SK-N-SH treated with all-trans-retinoic acid at 6 μM for 48 hours (cell line): ENCODE results near the gene PIEZO1.

Experiments
- ATAC-seq: fragments of 200-7000 bp; cut with Tn5 transposase; 3 replicates; pipeline ENCODE4 v1.9.1; 2020; ENCODE audit warnings: mild to moderate bottlenecking, moderate library complexity
- BACH2 ChIP-seq: fragments of 250-450 bp; sonication (Bioruptor Pico); IDR thresholded peaks from 2 replicates; pipeline ENCODE4 v1.9.0; 2021; ENCODE audit warnings: mild to moderate bottlenecking, borderline replicate concordance
- CSDC2 ChIP-seq: fragments of 250-450 bp; sonication (Bioruptor Pico); IDR thresholded peaks from 2 replicates; pipeline ENCODE4 v1.5.0; 2020; ENCODE audit warnings: mild to moderate bottlenecking, moderate library complexity
- ESRRG ChIP-seq: fragments of 250-450 bp; sonication (Bioruptor Pico); IDR thresholded peaks from 2 replicates; pipeline ENCODE4 v1.6.1; 2021; ENCODE audit warnings: mild to moderate bottlenecking
- GLIS3 ChIP-seq: fragments of 250-450 bp; sonication (Bioruptor Pico); IDR thresholded peaks from 2 replicates; pipeline ENCODE4 v1.5.0; 2020; ENCODE audit warnings: mild to moderate bottlenecking, moderate library complexity
- ISL1 ChIP-seq: fragments of 250-450 bp; sonication (Bioruptor Pico); IDR thresholded peaks from 2 replicates; pipeline ENCODE4 v2.1.2; 2022; ENCODE audit warnings: mild to moderate bottlenecking, moderate library complexity
- PPARA ChIP-seq: fragments of 250-450 bp; sonication (Bioruptor Pico); IDR thresholded peaks from 2 replicates; pipeline ENCODE4 v1.5.0; 2020; ENCODE audit warnings: mild to moderate bottlenecking, borderline replicate concordance
- RARB ChIP-seq: fragments of 250-450 bp; sonication (Bioruptor Pico); IDR thresholded peaks from 2 replicates; pipeline ENCODE4 v1.8.0; 2021; ENCODE audit warnings: mild to moderate bottlenecking, moderate library complexity
- SNAI2 ChIP-seq: fragments of 250-450 bp; sonication (Bioruptor Pico); IDR thresholded peaks from 2 replicates; pipeline ENCODE4 v1.5.0; 2020; ENCODE audit warnings: mild to moderate bottlenecking, moderate library complexity
- TCF4 ChIP-seq: fragments of 250-450 bp; sonication (Bioruptor Pico); IDR thresholded peaks from 2 replicates; pipeline ENCODE4 v1.8.0; 2021; ENCODE audit warnings: mild to moderate bottlenecking, moderate library complexity, borderline replicate concordance
- ZC3H10 ChIP-seq: fragments of 250-450 bp; sonication (Bioruptor Pico); IDR thresholded peaks from 2 replicates; pipeline ENCODE4 v1.5.1; 2021; ENCODE audit warnings: mild to moderate bottlenecking, moderate library complexity
- ZFP30 ChIP-seq: fragments of 450-650 bp; formaldehyde crosslinking; IDR thresholded peaks from 2 replicates; pipeline ENCODE4 v1.5.0; 2022; ENCODE audit warnings: mild to moderate bottlenecking, moderate library complexity
- ZNF565 ChIP-seq: fragments of 450-650 bp; formaldehyde crosslinking; conservative IDR thresholded peaks from 2 replicates; pipeline ENCODE4 v1.5.0; 2020; ENCODE audit warnings: low read depth, mild to moderate bottlenecking, moderate library complexity
- ZNF70 ChIP-seq: fragments of 450-650 bp; formaldehyde crosslinking; IDR thresholded peaks from 2 replicates; pipeline ENCODE4 v1.5.0; 2020; ENCODE audit warnings: mild to moderate bottlenecking, moderate library complexity
- ZNF8 ChIP-seq: fragments of 450-650 bp; formaldehyde crosslinking; IDR thresholded peaks from 2 replicates; pipeline ENCODE4 v1.5.0; 2020; ENCODE audit warnings: mild to moderate bottlenecking, moderate library complexity
- TF ChIP-seq, protein P1 (sequence below): fragments of 250-450 bp; sonication (Bioruptor Pico); IDR thresholded peaks from 2 replicates; pipeline ENCODE4 v1.8.0; 2021; ENCODE audit warnings: low read depth, mild to moderate bottlenecking, moderate library complexity, borderline replicate concordance
- TF ChIP-seq, protein P2 (sequence below): fragments of 250-450 bp; sonication (Bioruptor Pico); IDR thresholded peaks from 2 replicates; pipeline ENCODE4 v1.5.1; 2020; ENCODE audit warnings: low read depth, mild to moderate bottlenecking, moderate library complexity
- TF ChIP-seq, protein P3 (sequence below): fragments of 250-450 bp; sonication (Bioruptor Pico); IDR thresholded peaks from 2 replicates; pipeline ENCODE4 v1.8.0; 2020; ENCODE audit warnings: mild to moderate bottlenecking, moderate library complexity, borderline replicate concordance
- TF ChIP-seq, protein P4 (sequence below): fragments of 250-450 bp; sonication (Bioruptor Pico); IDR thresholded peaks from 2 replicates; pipeline ENCODE4 v1.5.0; 2020; ENCODE audit warnings: mild to moderate bottlenecking, moderate library complexity

PIEZO1 gene

GRCh38 chr16:88815901-88816589, 31.0 kb upstream of the PIEZO1 start (continued):
- TF ChIP-seq ZC3H10 (CRISPR knock-in tag) (no peak), ISL1 (CRISPR knock-in tag) (no peak)
- TF ChIP-seq, protein P1, sequence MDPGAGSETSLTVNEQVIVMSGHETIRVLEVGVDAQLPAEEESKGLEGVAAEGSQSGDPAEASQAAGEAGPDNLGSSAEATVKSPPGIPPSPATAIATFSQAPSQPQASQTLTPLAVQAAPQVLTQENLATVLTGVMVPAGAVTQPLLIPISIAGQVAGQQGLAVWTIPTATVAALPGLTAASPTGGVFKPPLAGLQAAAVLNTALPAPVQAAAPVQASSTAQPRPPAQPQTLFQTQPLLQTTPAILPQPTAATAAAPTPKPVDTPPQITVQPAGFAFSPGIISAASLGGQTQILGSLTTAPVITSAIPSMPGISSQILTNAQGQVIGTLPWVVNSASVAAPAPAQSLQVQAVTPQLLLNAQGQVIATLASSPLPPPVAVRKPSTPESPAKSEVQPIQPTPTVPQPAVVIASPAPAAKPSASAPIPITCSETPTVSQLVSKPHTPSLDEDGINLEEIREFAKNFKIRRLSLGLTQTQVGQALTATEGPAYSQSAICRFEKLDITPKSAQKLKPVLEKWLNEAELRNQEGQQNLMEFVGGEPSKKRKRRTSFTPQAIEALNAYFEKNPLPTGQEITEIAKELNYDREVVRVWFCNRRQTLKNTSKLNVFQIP (CRISPR knock-in tag) = no peak
- TF ChIP-seq, protein P2, sequence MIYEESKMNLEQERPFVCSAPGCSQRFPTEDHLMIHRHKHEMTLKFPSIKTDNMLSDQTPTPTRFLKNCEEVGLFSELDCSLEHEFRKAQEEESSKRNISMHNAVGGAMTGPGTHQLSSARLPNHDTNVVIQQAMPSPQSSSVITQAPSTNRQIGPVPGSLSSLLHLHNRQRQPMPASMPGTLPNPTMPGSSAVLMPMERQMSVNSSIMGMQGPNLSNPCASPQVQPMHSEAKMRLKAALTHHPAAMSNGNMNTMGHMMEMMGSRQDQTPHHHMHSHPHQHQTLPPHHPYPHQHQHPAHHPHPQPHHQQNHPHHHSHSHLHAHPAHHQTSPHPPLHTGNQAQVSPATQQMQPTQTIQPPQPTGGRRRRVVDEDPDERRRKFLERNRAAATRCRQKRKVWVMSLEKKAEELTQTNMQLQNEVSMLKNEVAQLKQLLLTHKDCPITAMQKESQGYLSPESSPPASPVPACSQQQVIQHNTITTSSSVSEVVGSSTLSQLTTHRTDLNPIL (CRISPR knock-in tag) = no peak

GRCh38 chr16:88815227-88815626, 30.2 kb upstream of the PIEZO1 start:
- ATAC-seq = no peak
- TF ChIP-seq ZNF8 (no peak), GLIS3 (CRISPR knock-in tag) (no peak), PPARA (CRISPR knock-in tag) (no peak), TCF4 (CRISPR knock-in tag) (no peak), ZFP30 (CRISPR knock-in tag) (no peak), RARB (CRISPR knock-in tag) (no peak), ZNF70 (CRISPR knock-in tag) (no peak), SNAI2 (CRISPR knock-in tag) (no peak), ZNF565 (CRISPR knock-in tag) (no peak), BACH2 (no peak)
- TF ChIP-seq, protein P1 (CRISPR knock-in tag) = no peak
- TF ChIP-seq, protein P3, sequence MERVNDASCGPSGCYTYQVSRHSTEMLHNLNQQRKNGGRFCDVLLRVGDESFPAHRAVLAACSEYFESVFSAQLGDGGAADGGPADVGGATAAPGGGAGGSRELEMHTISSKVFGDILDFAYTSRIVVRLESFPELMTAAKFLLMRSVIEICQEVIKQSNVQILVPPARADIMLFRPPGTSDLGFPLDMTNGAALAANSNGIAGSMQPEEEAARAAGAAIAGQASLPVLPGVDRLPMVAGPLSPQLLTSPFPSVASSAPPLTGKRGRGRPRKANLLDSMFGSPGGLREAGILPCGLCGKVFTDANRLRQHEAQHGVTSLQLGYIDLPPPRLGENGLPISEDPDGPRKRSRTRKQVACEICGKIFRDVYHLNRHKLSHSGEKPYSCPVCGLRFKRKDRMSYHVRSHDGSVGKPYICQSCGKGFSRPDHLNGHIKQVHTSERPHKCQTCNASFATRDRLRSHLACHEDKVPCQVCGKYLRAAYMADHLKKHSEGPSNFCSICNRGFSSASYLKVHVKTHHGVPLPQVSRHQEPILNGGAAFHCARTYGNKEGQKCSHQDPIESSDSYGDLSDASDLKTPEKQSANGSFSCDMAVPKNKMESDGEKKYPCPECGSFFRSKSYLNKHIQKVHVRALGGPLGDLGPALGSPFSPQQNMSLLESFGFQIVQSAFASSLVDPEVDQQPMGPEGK (CRISPR knock-in tag) = no peak

DNA sequence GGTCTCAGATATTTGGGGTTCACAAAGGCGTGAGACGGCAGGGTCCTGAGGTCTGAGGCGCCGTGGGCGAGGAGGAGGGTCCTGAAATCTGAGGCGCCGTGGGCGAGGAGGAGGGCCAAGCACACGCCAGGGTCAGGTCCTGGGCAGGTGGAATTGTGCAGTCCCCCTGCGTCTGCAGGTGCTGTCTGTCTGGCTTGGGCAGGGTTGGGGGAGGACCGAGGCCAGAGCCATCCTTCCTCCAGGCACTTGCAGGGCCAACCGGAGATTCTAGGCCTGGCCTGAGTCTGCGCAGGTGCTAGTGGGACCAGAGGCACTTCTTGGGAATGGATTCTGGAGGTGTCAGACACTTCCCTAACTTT, 29.1 kb upstream of the PIEZO1 start:
- ATAC-seq = no peak
- TF ChIP-seq CSDC2 (CRISPR knock-in tag) (no peak), TCF4 (CRISPR knock-in tag) (no peak), ZC3H10 (CRISPR knock-in tag) (no peak), ZNF70 (CRISPR knock-in tag) (no peak), ZNF8 (no peak), SNAI2 (CRISPR knock-in tag) (no peak), RARB (CRISPR knock-in tag) (no peak), ISL1 (CRISPR knock-in tag) (no peak), ESRRG (CRISPR knock-in tag) (no peak)
- TF ChIP-seq, protein P1 (CRISPR knock-in tag) = no peak
- TF ChIP-seq, protein P4, sequence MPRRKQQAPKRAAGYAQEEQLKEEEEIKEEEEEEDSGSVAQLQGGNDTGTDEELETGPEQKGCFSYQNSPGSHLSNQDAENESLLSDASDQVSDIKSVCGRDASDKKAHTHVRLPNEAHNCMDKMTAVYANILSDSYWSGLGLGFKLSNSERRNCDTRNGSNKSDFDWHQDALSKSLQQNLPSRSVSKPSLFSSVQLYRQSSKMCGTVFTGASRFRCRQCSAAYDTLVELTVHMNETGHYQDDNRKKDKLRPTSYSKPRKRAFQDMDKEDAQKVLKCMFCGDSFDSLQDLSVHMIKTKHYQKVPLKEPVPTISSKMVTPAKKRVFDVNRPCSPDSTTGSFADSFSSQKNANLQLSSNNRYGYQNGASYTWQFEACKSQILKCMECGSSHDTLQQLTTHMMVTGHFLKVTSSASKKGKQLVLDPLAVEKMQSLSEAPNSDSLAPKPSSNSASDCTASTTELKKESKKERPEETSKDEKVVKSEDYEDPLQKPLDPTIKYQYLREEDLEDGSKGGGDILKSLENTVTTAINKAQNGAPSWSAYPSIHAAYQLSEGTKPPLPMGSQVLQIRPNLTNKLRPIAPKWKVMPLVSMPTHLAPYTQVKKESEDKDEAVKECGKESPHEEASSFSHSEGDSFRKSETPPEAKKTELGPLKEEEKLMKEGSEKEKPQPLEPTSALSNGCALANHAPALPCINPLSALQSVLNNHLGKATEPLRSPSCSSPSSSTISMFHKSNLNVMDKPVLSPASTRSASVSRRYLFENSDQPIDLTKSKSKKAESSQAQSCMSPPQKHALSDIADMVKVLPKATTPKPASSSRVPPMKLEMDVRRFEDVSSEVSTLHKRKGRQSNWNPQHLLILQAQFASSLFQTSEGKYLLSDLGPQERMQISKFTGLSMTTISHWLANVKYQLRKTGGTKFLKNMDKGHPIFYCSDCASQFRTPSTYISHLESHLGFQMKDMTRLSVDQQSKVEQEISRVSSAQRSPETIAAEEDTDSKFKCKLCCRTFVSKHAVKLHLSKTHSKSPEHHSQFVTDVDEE (CRISPR knock-in tag) = no peak
